Measurements from ENCODE around the gene DEPP1. TPM values are rescaled to one million over a fixed set of nuclear protein-coding genes. Genes with fewer than 3 reads are reported as not detected.

Gene DEPP1
- polyA plus RNA-seq, 1 donor from 2014 or later: 4.3 TPM

DNA sequence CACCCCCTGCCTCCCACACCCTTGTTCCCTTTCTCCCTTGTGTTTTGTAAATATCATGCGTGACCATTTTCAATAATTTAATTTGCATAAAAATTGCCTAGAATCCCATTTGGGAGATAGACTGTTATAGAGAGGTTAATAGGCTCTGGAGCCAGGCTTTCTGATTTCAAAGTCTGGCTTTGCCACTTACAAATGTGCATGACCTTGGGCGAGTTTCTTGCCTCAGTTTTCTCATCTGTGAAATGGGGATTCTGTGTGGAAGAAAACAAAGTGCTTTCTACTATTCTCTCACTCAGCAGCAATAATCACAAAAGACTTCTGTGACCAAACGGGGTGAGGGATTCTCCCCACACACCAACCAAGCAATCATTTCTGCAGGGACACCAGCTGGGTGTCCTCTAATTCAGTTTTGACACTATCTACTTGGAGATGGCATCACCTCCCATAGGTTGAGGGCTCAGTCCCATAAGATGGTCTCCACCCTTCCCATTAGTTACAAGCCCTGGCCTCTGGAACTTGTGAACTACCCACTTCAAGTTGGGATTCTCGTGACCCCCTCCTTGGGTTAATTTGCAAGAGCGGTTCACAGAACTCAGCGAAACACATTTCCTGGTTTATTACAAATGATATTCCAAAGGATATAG, 18.6 kb upstream of the DEPP1 start:
- no peaks in the 10 kb centered on the region for H3K9me2 ChIP-seq (ENCODE audit: insufficient read depth, low read length)
- H3K9ac ChIP-seq (ENCODE audit: low read length): no peak overlapping the region
- H3K27ac ChIP-seq (ENCODE audit: low read length): no peak overlapping the region
- no peaks in the 10 kb centered on the region for H3K27me3 ChIP-seq (ENCODE audit: insufficient read depth, low read depth, low read length)
- no peak overlapping the region for H2AFZ ChIP-seq (ENCODE audit: low read depth, low read length)
- no peaks in the 10 kb centered on the region for H3K9me3 ChIP-seq (ENCODE audit: low read length)
- no peaks in the 10 kb centered on the region for H3F3A ChIP-seq (ENCODE audit: insufficient read depth, low read length, poor library complexity, severe bottlenecking)
- H3K36me3 ChIP-seq (ENCODE audit: insufficient read depth, low read length): no peaks in the 10 kb centered on the region
- no peak overlapping the region for H3K4me2 ChIP-seq (ENCODE audit: low read length)
- H4K20me1 ChIP-seq (ENCODE audit: insufficient read depth): no peaks in the 10 kb centered on the region
- H3K4me3 ChIP-seq (ENCODE audit: low read length): no peak overlapping the region
- H3K79me2 ChIP-seq (replicated peaks; ENCODE audit: insufficient read depth, low read length): peaks cover 8% of the 10 kb centered on the region
- TF ChIP-seq POLR2AphosphoS5 (IDR thresholded peaks at IDR 0.05): no peak
- TF ChIP-seq, protein P1, sequence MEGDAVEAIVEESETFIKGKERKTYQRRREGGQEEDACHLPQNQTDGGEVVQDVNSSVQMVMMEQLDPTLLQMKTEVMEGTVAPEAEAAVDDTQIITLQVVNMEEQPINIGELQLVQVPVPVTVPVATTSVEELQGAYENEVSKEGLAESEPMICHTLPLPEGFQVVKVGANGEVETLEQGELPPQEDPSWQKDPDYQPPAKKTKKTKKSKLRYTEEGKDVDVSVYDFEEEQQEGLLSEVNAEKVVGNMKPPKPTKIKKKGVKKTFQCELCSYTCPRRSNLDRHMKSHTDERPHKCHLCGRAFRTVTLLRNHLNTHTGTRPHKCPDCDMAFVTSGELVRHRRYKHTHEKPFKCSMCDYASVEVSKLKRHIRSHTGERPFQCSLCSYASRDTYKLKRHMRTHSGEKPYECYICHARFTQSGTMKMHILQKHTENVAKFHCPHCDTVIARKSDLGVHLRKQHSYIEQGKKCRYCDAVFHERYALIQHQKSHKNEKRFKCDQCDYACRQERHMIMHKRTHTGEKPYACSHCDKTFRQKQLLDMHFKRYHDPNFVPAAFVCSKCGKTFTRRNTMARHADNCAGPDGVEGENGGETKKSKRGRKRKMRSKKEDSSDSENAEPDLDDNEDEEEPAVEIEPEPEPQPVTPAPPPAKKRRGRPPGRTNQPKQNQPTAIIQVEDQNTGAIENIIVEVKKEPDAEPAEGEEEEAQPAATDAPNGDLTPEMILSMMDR (IDR thresholded peaks at IDR 0.05; ENCODE audit: poor library complexity, severe bottlenecking): no peak
- TF ChIP-seq, protein P2, sequence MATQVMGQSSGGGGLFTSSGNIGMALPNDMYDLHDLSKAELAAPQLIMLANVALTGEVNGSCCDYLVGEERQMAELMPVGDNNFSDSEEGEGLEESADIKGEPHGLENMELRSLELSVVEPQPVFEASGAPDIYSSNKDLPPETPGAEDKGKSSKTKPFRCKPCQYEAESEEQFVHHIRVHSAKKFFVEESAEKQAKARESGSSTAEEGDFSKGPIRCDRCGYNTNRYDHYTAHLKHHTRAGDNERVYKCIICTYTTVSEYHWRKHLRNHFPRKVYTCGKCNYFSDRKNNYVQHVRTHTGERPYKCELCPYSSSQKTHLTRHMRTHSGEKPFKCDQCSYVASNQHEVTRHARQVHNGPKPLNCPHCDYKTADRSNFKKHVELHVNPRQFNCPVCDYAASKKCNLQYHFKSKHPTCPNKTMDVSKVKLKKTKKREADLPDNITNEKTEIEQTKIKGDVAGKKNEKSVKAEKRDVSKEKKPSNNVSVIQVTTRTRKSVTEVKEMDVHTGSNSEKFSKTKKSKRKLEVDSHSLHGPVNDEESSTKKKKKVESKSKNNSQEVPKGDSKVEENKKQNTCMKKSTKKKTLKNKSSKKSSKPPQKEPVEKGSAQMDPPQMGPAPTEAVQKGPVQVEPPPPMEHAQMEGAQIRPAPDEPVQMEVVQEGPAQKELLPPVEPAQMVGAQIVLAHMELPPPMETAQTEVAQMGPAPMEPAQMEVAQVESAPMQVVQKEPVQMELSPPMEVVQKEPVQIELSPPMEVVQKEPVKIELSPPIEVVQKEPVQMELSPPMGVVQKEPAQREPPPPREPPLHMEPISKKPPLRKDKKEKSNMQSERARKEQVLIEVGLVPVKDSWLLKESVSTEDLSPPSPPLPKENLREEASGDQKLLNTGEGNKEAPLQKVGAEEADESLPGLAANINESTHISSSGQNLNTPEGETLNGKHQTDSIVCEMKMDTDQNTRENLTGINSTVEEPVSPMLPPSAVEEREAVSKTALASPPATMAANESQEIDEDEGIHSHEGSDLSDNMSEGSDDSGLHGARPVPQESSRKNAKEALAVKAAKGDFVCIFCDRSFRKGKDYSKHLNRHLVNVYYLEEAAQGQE (IDR thresholded peaks at IDR 0.05; ENCODE audit: borderline replicate concordance): no peak
- TF ChIP-seq RAD21 (conservative IDR thresholded peaks at IDR 0.05): no peak
- no peak for TF ChIP-seq SMC3 (conservative IDR thresholded peaks at IDR 0.05; ENCODE audit: poor library complexity)

DNA sequence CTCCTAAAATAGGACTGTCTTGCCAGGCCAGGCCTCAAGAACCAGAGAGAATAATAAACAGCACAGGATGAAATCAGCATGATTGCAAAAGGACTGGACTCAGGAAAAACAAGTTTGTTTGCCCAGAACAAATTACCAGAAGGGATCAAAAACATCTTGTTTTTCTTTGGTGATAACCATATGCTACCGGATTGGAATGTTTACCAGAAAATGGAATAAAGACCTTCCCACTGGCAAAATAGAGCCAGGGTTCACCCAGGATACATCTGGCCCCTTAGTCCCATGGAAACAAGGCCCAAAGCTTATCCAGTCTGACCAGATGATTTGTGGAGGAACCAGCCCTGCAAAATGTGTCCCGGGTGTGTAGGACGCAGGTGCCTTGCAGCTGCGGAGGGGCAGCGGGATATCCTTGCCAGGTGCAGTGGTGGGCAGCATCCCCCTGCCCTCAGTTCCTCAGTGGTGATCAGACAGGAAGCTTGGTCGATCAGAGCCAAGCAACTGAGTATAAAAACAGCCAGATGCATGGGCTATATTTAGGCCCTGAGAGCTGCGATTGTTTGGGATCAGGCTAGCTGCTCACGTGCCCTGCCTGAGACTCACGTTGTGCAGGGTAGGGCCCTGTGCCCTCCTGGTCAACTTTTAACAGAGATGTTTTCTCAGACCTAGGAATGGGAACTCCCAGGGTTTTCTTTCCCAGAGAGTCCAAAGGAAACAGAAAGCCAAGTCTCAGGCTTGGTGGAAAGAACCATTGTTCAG, 17.5 kb upstream of the DEPP1 start:
- TF ChIP-seq, protein P1 (IDR thresholded peaks at IDR 0.05; ENCODE audit: poor library complexity, severe bottlenecking): no peak
- no peak for TF ChIP-seq SMC3 (conservative IDR thresholded peaks at IDR 0.05; ENCODE audit: poor library complexity)
- TF ChIP-seq RAD21 (conservative IDR thresholded peaks at IDR 0.05): no peak
- TF ChIP-seq EZH2 (IDR thresholded peaks at IDR 0.05; ENCODE audit: borderline replicate concordance, insufficient read depth, low read length, poor library complexity, severe bottlenecking): no peak
- no peak for TF ChIP-seq TAF1 (IDR thresholded peaks at IDR 0.05; ENCODE audit: low read depth)
- TF ChIP-seq MXI1 (conservative IDR thresholded peaks at IDR 0.05; ENCODE audit: poor library complexity, severe bottlenecking): no peak
- H4K20me1 ChIP-seq (ENCODE audit: insufficient read depth): no peaks in the 10 kb centered on the region
- no peaks in the 10 kb centered on the region for H3K27me3 ChIP-seq (ENCODE audit: insufficient read depth, low read depth, low read length)
- no peaks in the 10 kb centered on the region for H3K9me2 ChIP-seq (ENCODE audit: insufficient read depth, low read length)
- no peak overlapping the region for H3K9ac ChIP-seq (ENCODE audit: low read length)
- no peak overlapping the region for H3K27ac ChIP-seq (ENCODE audit: low read length)
- no peaks in the 10 kb centered on the region for H3K79me2 ChIP-seq (replicated peaks; ENCODE audit: insufficient read depth, low read length)
- H3K36me3 ChIP-seq (ENCODE audit: insufficient read depth, low read length): no peaks in the 10 kb centered on the region
- no peak overlapping the region for H3K4me3 ChIP-seq (ENCODE audit: low read length)
- H3K9me3 ChIP-seq (ENCODE audit: low read length): no peaks in the 10 kb centered on the region
- H3F3A ChIP-seq (ENCODE audit: insufficient read depth, low read length, poor library complexity, severe bottlenecking): no peaks in the 10 kb centered on the region
- H3K4me2 ChIP-seq (ENCODE audit: low read length): no peak overlapping the region
- H2AFZ ChIP-seq (ENCODE audit: low read depth, low read length): no peak overlapping the region
